Uterus (tissue), 4 donors: Measurements from ENCODE around the gene AIG1. TPM values are rescaled to one million over a fixed set of nuclear protein-coding genes. Genes with fewer than 3 reads are reported as not detected.

ENCODE experiments used
- DNase-seq, 2 donors: peaks; one replicate each; pipeline ENCODE4 v3.0.0-alpha.2; 2019 to 2020
- H3K27ac ChIP-seq, 2 donors: fragments of 200-600 bp; sonication (generic); 1 replicate in 1 of 2; 2 replicates in 1 of 2; pipeline ENCODE4 v1.5.1; 2016 to 2018
- H3K27me3 ChIP-seq, 2 donors: fragments of 200-600 bp; sonication (generic); one replicate each; pipeline ENCODE4 v1.5.1; 2018 to 2019; ENCODE audit warnings: control low read depth in 1 of 2
- H3K36me3 ChIP-seq, 2 donors: fragments of 200-600 bp; sonication (generic); one replicate each; pipeline ENCODE4 v1.5.1; 2019; ENCODE audit warnings: control low read depth in 1 of 2
- H3K4me1 ChIP-seq, 2 donors: fragments of 200-600 bp; sonication (generic); one replicate each; pipeline ENCODE4 v1.5.1; 2018 to 2019; ENCODE audit warnings: control low read depth in 1 of 2
- H3K4me3 ChIP-seq, 2 donors: fragments of 200-600 bp; sonication (generic); 1 replicate in 1 of 2; 2 replicates in 1 of 2; pipeline ENCODE4 v1.5.1; 2018 to 2019; ENCODE audit warnings: mild to moderate bottlenecking in 1 of 2
- H3K9me3 ChIP-seq, 2 donors: fragments of 200-600 bp; sonication (generic); one replicate each; pipeline ENCODE4 v1.5.1; 2019; ENCODE audit warnings: control low read depth in 1 of 2
- CTCF ChIP-seq, 4 experiments: fragments of 200-600 bp in 2 of 4; fragments of 450-650 bp in 2 of 4; sonication (generic) in 2 of 4; IDR thresholded peaks; one replicate each; pipeline ENCODE4 v1.5.1; 2016 to 2019; ENCODE audit warnings: antibody characterized with exemption in 4 of 4, mild to moderate bottlenecking in 2 of 4, moderate library complexity in 1 of 4
- POLR2A ChIP-seq, 2 donors: fragments of 450-650 bp; IDR thresholded peaks; one replicate each; pipeline ENCODE4 v1.6.1; 2016; ENCODE audit warnings: antibody characterized with exemption in 2 of 2, mild to moderate bottlenecking in 1 of 2, moderate library complexity in 1 of 2
- intact Hi-C: fragments of 100-400 bp; cut with DNase I; formaldehyde crosslinking; loops from one replicate; pipeline ENCODE4 v1.15.1; 2023; ENCODE audit warnings: low total_unique reads
- total RNA-seq, 4 donors: library from RNA; depleted of rRNA in 3 of 4; stranded (reverse); fragments of >200 nt in 3 of 4; gene quantifications; one replicate each; pipeline versions ENCODE4 v1.1.0 to v1.2.4, GENCODE V29; 2014 to 2023
- donor health status: DM: yes; HTN: yes; CAD: no.

AIG1 gene
- total RNA-seq, 4 donors from 2014 or later = 6.9 to 36.6 (median 27.8) TPM

- no peak overlapping the region for H3K4me3 ChIP-seq
- H3K4me1 ChIP-seq = no peaks in the 10 kb centered on the region
- H3K36me3 ChIP-seq = no peaks in the 10 kb centered on the region
- no peak for TF ChIP-seq POLR2A (IDR thresholded peaks at IDR 0.05)
- no peak overlapping the region for H3K27ac ChIP-seq
- no peaks in the 10 kb centered on the region for H3K9me3 ChIP-seq
- no peaks in the 10 kb centered on the region for H3K27me3 ChIP-seq
- intact Hi-C loops = no loop called here
- DNase-seq = no peak
These were observed 80.8 kb downstream of the AIG1 start for GRCh38 chr6:143141442-143141841.

- no peak overlapping the region for H3K4me3 ChIP-seq
- DNase-seq = no peak
- H3K9me3 ChIP-seq = no peaks in the 10 kb centered on the region
- H3K4me1 ChIP-seq = no peaks in the 10 kb centered on the region
- H3K27ac ChIP-seq = no peak overlapping the region
- no peak for TF ChIP-seq POLR2A (IDR thresholded peaks at IDR 0.05)
- no peak for TF ChIP-seq CTCF (IDR thresholded peaks at IDR 0.05)
- intact Hi-C loops = no loop called here
- no peaks in the 10 kb centered on the region for H3K36me3 ChIP-seq
- H3K27me3 ChIP-seq = no peaks in the 10 kb centered on the region
These were observed 85.6 kb downstream of the AIG1 start for GRCh38 chr6:143146186-143146851.

GRCh38 chr6:143149771-143150170, 89.1 kb downstream of the AIG1 start:
- Histone ChIP-seq H3K27me3 (no peaks in the 10 kb centered on the region), H3K4me3 (no peak overlapping the region), H3K27ac (no peak overlapping the region), H3K9me3 (no peaks in the 10 kb centered on the region), H3K36me3 (no peaks in the 10 kb centered on the region), H3K4me1 (no peaks in the 10 kb centered on the region)
- TF ChIP-seq POLR2A (IDR thresholded peaks at IDR 0.05) = no peak
- no peak for TF ChIP-seq CTCF (IDR thresholded peaks at IDR 0.05)
- DNase-seq = no peak
- intact Hi-C loops = no loop called here

GRCh38 chr6:143150281-143150680, 89.6 kb downstream of the AIG1 start:
- Histone ChIP-seq H3K27me3 (no peaks in the 10 kb centered on the region), H3K36me3 (no peaks in the 10 kb centered on the region), H3K4me1 (no peaks in the 10 kb centered on the region), H3K27ac (no peak overlapping the region), H3K9me3 (no peaks in the 10 kb centered on the region), H3K4me3 (no peak overlapping the region)
- no peak for DNase-seq
- intact Hi-C loops = no loop called here
- TF ChIP-seq CTCF (IDR thresholded peaks at IDR 0.05) = no peak
- TF ChIP-seq POLR2A (IDR thresholded peaks at IDR 0.05) = no peak

GRCh38 chr6:143151381-143151780, 90.7 kb downstream of the AIG1 start:
- no peak for DNase-seq
- no peaks in the 10 kb centered on the region for H3K9me3 ChIP-seq
- no peaks in the 10 kb centered on the region for H3K36me3 ChIP-seq
- no peaks in the 10 kb centered on the region for H3K27me3 ChIP-seq
- TF ChIP-seq CTCF (IDR thresholded peaks at IDR 0.05) (no peak), POLR2A (IDR thresholded peaks at IDR 0.05) (no peak)
- intact Hi-C loops = no loop called here
- H3K4me1 ChIP-seq = no peaks in the 10 kb centered on the region
- H3K4me3 ChIP-seq = no peak overlapping the region
- H3K27ac ChIP-seq = no peak overlapping the region

GRCh38 chr6:143155681-143156080, 95.0 kb downstream of the AIG1 start:
- no peaks in the 10 kb centered on the region for H3K9me3 ChIP-seq
- H3K4me3 ChIP-seq = no peak overlapping the region
- DNase-seq = no peak
- H3K27ac ChIP-seq = no peak overlapping the region
- H3K4me1 ChIP-seq = no peaks in the 10 kb centered on the region
- intact Hi-C loops = no loop called here
- TF ChIP-seq CTCF (IDR thresholded peaks at IDR 0.05) (no peak), POLR2A (IDR thresholded peaks at IDR 0.05) (no peak)
- H3K27me3 ChIP-seq = no peaks in the 10 kb centered on the region
- H3K36me3 ChIP-seq = no peaks in the 10 kb centered on the region
